Stimulated activated CD4-positive, alpha-beta T cell treated with anti-CD3 and anti-CD28 coated beads, Interleukin-1b, Interleukin-23, amount 100 ng/mL, for 1 hour (primary cell): ENCODE measurements around the gene TENT4B.

ENCODE experiments used
- DNase-seq, 2 donors: peaks; one replicate each; pipeline ENCODE4 v3.0.0-alpha.2; 2020; ENCODE audit warnings: low read depth in 2 of 2

Gene TENT4B

GRCh38 chr16:50256604-50257003 is 103.5 kb downstream of the TENT4B start:
- no peak for DNase-seq

- no peak for DNase-seq
Observed at GRCh38 chr16:50257876-50258275, 104.8 kb downstream of the TENT4B start.

GRCh38 chr16:50259334-50260205 is 106.5 kb downstream of the TENT4B start:
- DNase-seq = no peak

GRCh38 chr16:50260206-50261159 is 107.4 kb downstream of the TENT4B start:
- no peak for DNase-seq

- DNase-seq = no peak
Observed at GRCh38 chr16:50261160-50261706, 108.1 kb downstream of the TENT4B start.

- no peak for DNase-seq
Observed at GRCh38 chr16:50261707-50262235, 108.7 kb downstream of the TENT4B start.

- DNase-seq = no peak
Observed at GRCh38 chr16:50263060-50263909, 110.2 kb downstream of the TENT4B start.

- no peak for DNase-seq
Observed at GRCh38 chr16:50263940-50264929, 111.1 kb downstream of the TENT4B start.

- DNase-seq = no peak
Observed at GRCh38 chr16:50265260-50265659, 112.2 kb downstream of the TENT4B start.

- DNase-seq = no peak
Observed at GRCh38 chr16:50265716-50266336, 112.7 kb downstream of the TENT4B start.

- DNase-seq = peak; percentile 61 to 70
Observed at GRCh38 chr16:50266337-50267091, 113.4 kb downstream of the TENT4B start, which contains the start of gene ADCY7. ADCY7 (plus strand) TSS chr16:50266551; CDS start chr16:50288180, 21,629 bp downstream.

- no peak for DNase-seq
Observed at GRCh38 chr16:50267151-50267631, 114.1 kb downstream of the TENT4B start.

GRCh38 chr16:50267651-50268050 is 114.5 kb downstream of the TENT4B start:
- no peak for DNase-seq

- no peak for DNase-seq
Observed at GRCh38 chr16:50268352-50268751, 115.2 kb downstream of the TENT4B start.

- DNase-seq = no peak
Observed at GRCh38 chr16:50269061-50269705, 116.1 kb downstream of the TENT4B start.

GRCh38 chr16:50269769-50270509 is 116.8 kb downstream of the TENT4B start:
- no peak for DNase-seq
